ENCODE measurements around the gene THAP4. TPM values are rescaled to one million over a fixed set of nuclear protein-coding genes. Genes with fewer than 3 reads are reported as not detected.

Gene THAP4
- total and polyA plus RNA-seq, 2 of the 4 experiments (the other 2 are of a cell fraction) = 33.9 to 55.1 TPM

GRCh38 chr2:241673189-241673663 is 36.3 kb upstream of the THAP4 start:
- H3K18ac ChIP-seq (ENCODE audit: low read depth, low read length) = no peak overlapping the region
- dilution Hi-C loops (cut with HindIII; ENCODE audit: low sequenced_read_pairs, unreplicated experiment) (no loop called here), intact Hi-C loops (cut with micrococcal nuclease) (no loop called here), in situ Hi-C loops (cut with MboI; ENCODE audit: low sequenced_read_pairs) (loop anchor here (25.0 kb wide), 1 partner anchor 811 kb away; the partner anchor contains the start of gene AGXT)
- H2BK15ac ChIP-seq (ENCODE audit: low read depth, low read length) = no peak overlapping the region
- H3K56ac ChIP-seq (ENCODE audit: extremely low read depth, insufficient read depth, low read length) = no peak overlapping the region
- H2AK5ac ChIP-seq (ENCODE audit: low read depth, low read length) = no peak overlapping the region
- H3K27ac ChIP-seq (ENCODE audit: insufficient read depth, low read length) = no peak overlapping the region
- H3K23ac ChIP-seq (ENCODE audit: low read depth, low read length) = no peak overlapping the region
- H4K20me1 ChIP-seq (ENCODE audit: insufficient read depth, low read length) = 0 out of 2 replicates have a peak, but pooled peaks cover 4% of the 10 kb centered on the region
- no peaks in the 10 kb centered on the region for H3K9me3 ChIP-seq (ENCODE audit: control insufficient read depth, insufficient read depth, low read length)
- WGBS, 2 experiments (ENCODE audit: extremely low coverage in 2 of 2, insufficient read length in 1 of 2) = 100% methylated on average over 1 of the region's 18 CpGs; no CpG with 5 or more reads in 1 of the 2 experiments
- no peak overlapping the region for H3K14ac ChIP-seq (replicated peaks; ENCODE audit: low read depth, low read length)
- no peak overlapping the region for H3K4me2 ChIP-seq (ENCODE audit: low read depth, low read length)
- no TSS peak for BruUV-seq (replicated peaks)
- peak overlapping the region; percentile 19 for H2AFZ ChIP-seq (replicated peaks; ENCODE audit: low read length, poor library complexity)
- H3K79me1 ChIP-seq (ENCODE audit: low read depth in 1 of 2, low read length in 2 of 2) = peaks cover 0 to 10% of the 10 kb centered on the region in 2 experiments; a peak in 1 of 4 replicates
- no peak overlapping the region for H2BK20ac ChIP-seq (ENCODE audit: low read depth, low read length)
- no peak overlapping the region for H3K4me3 ChIP-seq (ENCODE audit: insufficient read depth, low read depth, low read length)
- no peaks in the 10 kb centered on the region for H3K27me3 ChIP-seq (ENCODE audit: control insufficient read depth, insufficient read depth, low read length)
- no peak overlapping the region for H2BK5ac ChIP-seq (ENCODE audit: low read depth, low read length, poor library complexity, severe bottlenecking)
- ChIA-PET CTCF (no interaction called here), POLR2A (ENCODE audit: unreplicated experiment) (no interaction called here)
- no peak overlapping the region for H4K8ac ChIP-seq (ENCODE audit: low read depth in 2 of 2, low read length in 2 of 2)
- TF ChIP-seq SMC3 (IDR thresholded peaks at IDR 0.05; ENCODE audit: low read depth, low read length) (no peak), NFE2L2 (IDR thresholded peaks at IDR 0.05; ENCODE audit: low read depth, low read length) (no peak), RFX5 (IDR thresholded peaks at IDR 0.05; ENCODE audit: low read depth, low read length) (no peak)
- H3K4me1 ChIP-seq (ENCODE audit: control insufficient read depth, insufficient read depth, low read length) = no peaks in the 10 kb centered on the region
- H3K9me1 ChIP-seq (ENCODE audit: insufficient read depth, low read length) = no peaks in the 10 kb centered on the region
- H3K4ac ChIP-seq (ENCODE audit: low read depth, low read length) = no peak overlapping the region
- H4K91ac ChIP-seq (ENCODE audit: insufficient read depth, low read depth, low read length) = no peak overlapping the region
- DNase-seq (no peak), ATAC-seq (ENCODE audit: low read depth) (no peak)
- H3K36me3 ChIP-seq (ENCODE audit: control insufficient read depth, insufficient read depth, low read length) = peaks cover 68% of the 10 kb centered on the region
- H4K5ac ChIP-seq (ENCODE audit: low read depth, low read length) = no peak overlapping the region
- peak overlapping the region; percentile 50 for H2AK9ac ChIP-seq (replicated peaks; ENCODE audit: low read depth, low read length, poor library complexity)
- H3K9ac ChIP-seq (ENCODE audit: low read depth, low read length) = no peak overlapping the region
- no peak overlapping the region for H2BK120ac ChIP-seq (ENCODE audit: low read depth, low read length)
